PC-9 (cell line): ENCODE data around the gene SPIN1. TPM values are rescaled to one million over a fixed set of nuclear protein-coding genes. Genes with fewer than 3 reads are reported as not detected.

Experiments
- BruUV-seq: library from RNA; stranded (reverse); fragments of 400-500 nt; replicated peaks from 2 replicates; lab custom pipeline; 2021; lab: Mats Ljungman, UMichigan
- CTCF ChIA-PET: fragments of 300-600 bp; sonication (Branson Sonifier 250); formaldehyde crosslinking; loops from one replicate; lab custom pipeline; 2022; ENCODE audit warnings: antibody characterized with exemption; lab: Charles Lee
- POLR2A ChIA-PET: fragments of 300-600 bp; sonication (Branson Sonifier 250); formaldehyde crosslinking; loops from one replicate; lab custom pipeline; 2022; ENCODE audit warnings: antibody characterized with exemption; ENCODE audit not compliant: unreplicated experiment; lab: Charles Lee
- DNase-seq, 2 experiments: peaks; one replicate each; pipeline versions ENCODE4 v3.0.0 to v3.0.0-alpha.2; 2015 to 2022; ENCODE audit warnings: mixed read lengths in 1 of 2
- H2AFZ ChIP-seq: fragments of 200-600 bp; sonication (generic); 2 replicates; pipeline ENCODE4 v1.8.1; 2017; ENCODE audit warnings: antibody characterized with exemption
- H3F3A ChIP-seq: fragments of 200-600 bp; sonication (generic); 2 replicates; pipeline ENCODE4 v1.8.1; 2017; ENCODE audit warnings: antibody characterized with exemption, mild to moderate bottlenecking, low read depth; ENCODE audit not compliant: insufficient read depth
- H3K27ac ChIP-seq: fragments of 200-600 bp; sonication (generic); 2 replicates; pipeline ENCODE4 v1.6.1; 2016; ENCODE audit warnings: mixed run types
- H3K27me3 ChIP-seq: fragments of 200-600 bp; sonication (generic); 2 replicates; pipeline ENCODE4 v1.6.1; 2016; ENCODE audit warnings: low read depth, mixed run types; ENCODE audit not compliant: insufficient read depth
- H3K36me3 ChIP-seq: fragments of 200-600 bp; sonication (generic); 2 replicates; pipeline ENCODE4 v1.6.1; 2016; ENCODE audit warnings: low read depth, mixed run types
- H3K4me1 ChIP-seq: fragments of 200-600 bp; sonication (generic); replicated peaks from 2 replicates; pipeline ENCODE4 v1.6.1; 2016; ENCODE audit warnings: mixed run types; ENCODE audit not compliant: insufficient read depth
- H3K4me2 ChIP-seq: fragments of 200-600 bp; sonication (generic); 2 replicates; pipeline ENCODE4 v1.6.1; 2017; ENCODE audit warnings: mixed run types
- H3K4me3 ChIP-seq: fragments of 200-600 bp; sonication (generic); 2 replicates; pipeline ENCODE4 v1.6.1; 2016; ENCODE audit warnings: mixed run types
- H3K79me2 ChIP-seq: fragments of 200-600 bp; sonication (generic); 2 replicates; pipeline ENCODE4 v1.6.1; 2017; ENCODE audit warnings: low read depth, mixed run types
- H3K9me2 ChIP-seq: fragments of 200-600 bp; sonication (generic); 2 replicates; pipeline ENCODE4 v1.8.1; 2017; ENCODE audit warnings: mild to moderate bottlenecking; ENCODE audit not compliant: insufficient read depth
- H3K9me3 ChIP-seq: fragments of 200-600 bp; sonication (generic); 2 replicates; pipeline ENCODE4 v1.8.1; 2016; ENCODE audit warnings: low read depth; ENCODE audit not compliant: insufficient read depth
- H4K20me1 ChIP-seq: fragments of 200-600 bp; sonication (generic); 2 replicates; pipeline ENCODE4 v1.8.1; 2017; ENCODE audit not compliant: insufficient read depth
- CTCF ChIP-seq: fragments of 200-600 bp; sonication (generic); conservative IDR thresholded peaks from 2 replicates; pipeline ENCODE4 v1.6.1; 2017; ENCODE audit warnings: mixed run types, antibody characterized with exemption, mild to moderate bottlenecking, moderate library complexity
- EZH2 ChIP-seq: fragments of 200-600 bp; sonication (generic); IDR thresholded peaks from 2 replicates; pipeline ENCODE4 v1.8.0; 2017; ENCODE audit warnings: antibody characterized with exemption, low read depth
- intact Hi-C: fragments of 100-400 bp; cut with micrococcal nuclease; formaldehyde crosslinking; loops from one replicate; pipeline ENCODE4 v1.10.0; 2022; ENCODE audit not compliant: unreplicated experiment
- total RNA-seq: library from RNA; stranded (reverse); gene quantifications from 2 replicates; pipeline ENCODE4 v1.2.3, GENCODE V29; 2021

The SPIN1 gene
- total RNA-seq, 1 experiment from 2014 or later: 102 TPM

GRCh38 chr9:88481933-88482332 lies 93.7 kb downstream of the SPIN1 start:
- no peaks in the 10 kb centered on the region for H3K9me2 ChIP-seq
- intact Hi-C loops: no loop called here
- H3K27ac ChIP-seq: no peak overlapping the region
- ChIA-PET CTCF (no interaction called here), POLR2A (no interaction called here)
- H3K79me2 ChIP-seq: no peaks in the 10 kb centered on the region
- no peaks in the 10 kb centered on the region for H3K9me3 ChIP-seq
- H3K27me3 ChIP-seq: no peaks in the 10 kb centered on the region
- H4K20me1 ChIP-seq: no peaks in the 10 kb centered on the region
- no peak for DNase-seq
- H3F3A ChIP-seq: peaks cover under 1% of the 10 kb centered on the region; the same call in 1 of the 2 replicates
- peaks cover 13% of the 10 kb centered on the region for H3K4me1 ChIP-seq
- H3K36me3 ChIP-seq: 0 out of 2 replicates have a peak, but pooled peaks cover 4% of the 10 kb centered on the region
- H2AFZ ChIP-seq: no peak overlapping the region
- BruUV-seq: no TSS peak
- H3K4me2 ChIP-seq: no peak overlapping the region
- TF ChIP-seq EZH2: no peak
- H3K4me3 ChIP-seq: no peak overlapping the region

GRCh38 chr9:88488166-88488565 lies 99.9 kb downstream of the SPIN1 start:
- no peak overlapping the region for H2AFZ ChIP-seq
- no peaks in the 10 kb centered on the region for H3K27me3 ChIP-seq
- H3K27ac ChIP-seq: no peak overlapping the region
- H3K4me1 ChIP-seq: no peaks in the 10 kb centered on the region
- intact Hi-C loops: no loop called here
- no peak for TF ChIP-seq CTCF
- TF ChIP-seq EZH2: no peak
- ChIA-PET POLR2A (interaction anchor here (0.7 kb wide), 1 partner anchor 44 kb away, joined by 12 read pairs; no protein-coding TSS in a partner anchor), CTCF (no interaction called here)
- no peaks in the 10 kb centered on the region for H3F3A ChIP-seq
- no peak overlapping the region for H3K4me2 ChIP-seq
- no peak overlapping the region for H3K4me3 ChIP-seq
- DNase-seq: no peak
- no TSS peak for BruUV-seq
- no peaks in the 10 kb centered on the region for H3K9me2 ChIP-seq
- H3K79me2 ChIP-seq: no peaks in the 10 kb centered on the region
- no peaks in the 10 kb centered on the region for H4K20me1 ChIP-seq
- H3K9me3 ChIP-seq: no peaks in the 10 kb centered on the region
- H3K36me3 ChIP-seq: no peaks in the 10 kb centered on the region

- no peaks in the 10 kb centered on the region for H3K36me3 ChIP-seq
- BruUV-seq: no TSS peak
- H2AFZ ChIP-seq: no peak overlapping the region
- no peaks in the 10 kb centered on the region for H4K20me1 ChIP-seq
- no peaks in the 10 kb centered on the region for H3K9me2 ChIP-seq
- H3K27me3 ChIP-seq: no peaks in the 10 kb centered on the region
- H3K4me1 ChIP-seq: no peaks in the 10 kb centered on the region
- intact Hi-C loops: no loop called here
- H3K9me3 ChIP-seq: no peaks in the 10 kb centered on the region
- no peak for DNase-seq
- H3K79me2 ChIP-seq: no peaks in the 10 kb centered on the region
- H3F3A ChIP-seq: no peaks in the 10 kb centered on the region
- no peak overlapping the region for H3K27ac ChIP-seq
- no peak overlapping the region for H3K4me2 ChIP-seq
- CTCF ChIA-PET: no interaction called here
- POLR2A ChIA-PET: interaction anchor here (0.6 kb wide), 1 partner anchor 341 kb away, joined by 9 read pairs; no protein-coding TSS in a partner anchor
- H3K4me3 ChIP-seq: no peak overlapping the region
- no peak for TF ChIP-seq EZH2
- no peak for TF ChIP-seq CTCF
These were observed 106.9 kb downstream of the SPIN1 start for GRCh38 chr9:88494983-88495721.
